Smooth muscle cell of the brain vasculature (primary cell): Measurements from ENCODE around the gene SLC3A2.
"Not testable (repeated sequence)": the region's sequence is repeated elsewhere in the genome, so short reads cannot be mapped to it uniquely, and the experiment has no call there.

ENCODE experiments used
- DNase-seq: peaks from one replicate; pipeline ENCODE4 v3.0.0-alpha.2; 2012; ENCODE audit warnings: low read depth, low spot score

The SLC3A2 gene

GRCh38 chr11:62930157-62930556 is 49.5 kb downstream of the SLC3A2 start:
- DNase-seq: no peak

GRCh38 chr11:62930666-62931065 is 50.0 kb downstream of the SLC3A2 start:
- no peak for DNase-seq

GRCh38 chr11:62931499-62932278 is 51.0 kb downstream of the SLC3A2 start:
- DNase-seq: no peak

- no peak for DNase-seq
Measured at GRCh38 chr11:62933285-62933684, 52.6 kb downstream of the SLC3A2 start.

GRCh38 chr11:62933750-62934495 is 53.2 kb downstream of the SLC3A2 start:
- DNase-seq: no peak

- DNase-seq: no peak
Measured at GRCh38 chr11:62934496-62934785, 53.7 kb downstream of the SLC3A2 start.

GRCh38 chr11:62937528-62937927 is 56.8 kb downstream of the SLC3A2 start:
- not testable (repeated sequence) for DNase-seq
